NCI-H1417 treated with DMSO at 0.1 percent for 48 hours (cell line): ENCODE results near the gene BMP4.

ENCODE experiments used
- DNase-seq: peaks from one replicate; lab custom pipeline; 2025; lab: John Stamatoyannopoulos, UW

The BMP4 gene

GRCh38 chr14:53943751-53944083, 12.9 kb downstream of the BMP4 start:
- no peak for DNase-seq

GRCh38 chr14:53942970-53943750, 13.5 kb downstream of the BMP4 start:
- no peak for DNase-seq

GRCh38 chr14:53938136-53938837, 18.3 kb downstream of the BMP4 start:
- DNase-seq = no peak

- no peak for DNase-seq
These were observed 21.7 kb downstream of the BMP4 start for GRCh38 chr14:53934778-53935414.

GRCh38 chr14:53932966-53933365, 23.7 kb downstream of the BMP4 start:
- DNase-seq = no peak

GRCh38 chr14:53929871-53930715, 26.5 kb downstream of the BMP4 start:
- DNase-seq = peak; percentile 54

GRCh38 chr14:53927171-53927570, 29.5 kb downstream of the BMP4 start:
- DNase-seq = no peak

- no peak for DNase-seq
These were observed 31.3 kb downstream of the BMP4 start for GRCh38 chr14:53925201-53925766.

GRCh38 chr14:53924753-53925152, 31.9 kb downstream of the BMP4 start:
- no peak for DNase-seq

- DNase-seq = no peak
These were observed 35.6 kb downstream of the BMP4 start for GRCh38 chr14:53921027-53921426.

GRCh38 chr14:53916239-53916638, 40.4 kb downstream of the BMP4 start:
- DNase-seq = no peak

GRCh38 chr14:53915364-53916014, 41.1 kb downstream of the BMP4 start:
- no peak for DNase-seq

GRCh38 chr14:53912021-53912420, 44.6 kb downstream of the BMP4 start:
- DNase-seq = no peak

- DNase-seq = no peak
These were observed 48.2 kb downstream of the BMP4 start for GRCh38 chr14:53908416-53908815.

GRCh38 chr14:53902307-53902706, 54.3 kb downstream of the BMP4 start:
- DNase-seq = no peak

- DNase-seq = no peak
These were observed 56.1 kb downstream of the BMP4 start for GRCh38 chr14:53900499-53900898.
